Neutrophil (primary cell): ENCODE measurements around the gene ACBD6.
A peak's percentile ranks its signal among the peaks of the same experiment; 100 is the strongest.

Experiments used
- H3K27ac ChIP-seq: fragments of 200-600 bp; sonication (generic); 2 replicates; pipeline ENCODE4 v1.5.1; 2016; ENCODE audit warnings: mild to moderate bottlenecking, moderate library complexity
- H3K27me3 ChIP-seq: fragments of 200-600 bp; sonication (generic); 2 replicates; pipeline ENCODE4 v1.6.0; 2016; ENCODE audit warnings: mild to moderate bottlenecking
- H3K36me3 ChIP-seq: fragments of 200-600 bp; sonication (generic); 2 replicates; pipeline ENCODE4 v1.5.1; 2017
- H3K4me1 ChIP-seq, 2 experiments: fragments of 200-600 bp in 1 of 2; sonication (generic) in 1 of 2; 1 replicate in 1 of 2; 2 replicates in 1 of 2; pipeline versions ENCODE4 v1.5.1 to v1.6.1; 2013 to 2016; ENCODE audit warnings: low read depth in 1 of 2, low read length in 1 of 2, mild to moderate bottlenecking in 1 of 2, moderate library complexity in 1 of 2; ENCODE audit not compliant: control insufficient read depth in 1 of 2, insufficient read depth in 1 of 2
- H3K4me3 ChIP-seq, 2 experiments: fragments of 200-600 bp in 1 of 2; sonication (generic) in 1 of 2; 1 replicate in 1 of 2; 2 replicates in 1 of 2; pipeline ENCODE4 v1.5.1; 2013 to 2016; ENCODE audit warnings: low read depth in 1 of 2, low read length in 1 of 2, mild to moderate bottlenecking in 1 of 2, moderate library complexity in 1 of 2
- H3K9me3 ChIP-seq: fragments of 200-600 bp; sonication (generic); 2 replicates; pipeline ENCODE4 v1.5.1; 2016
- TF ChIP-seq, protein P1 (sequence below): fragments of 200-600 bp; sonication (generic); IDR thresholded peaks from 2 replicates; pipeline ENCODE4 v1.5.1; 2016; ENCODE audit warnings: antibody characterized with exemption

Gene ACBD6

GRCh38 chr1:180310095-180310494 is 192.3 kb downstream of the ACBD6 start:
- peak overlapping the region; percentile 25 for H3K27ac ChIP-seq
- TF ChIP-seq, protein P1, sequence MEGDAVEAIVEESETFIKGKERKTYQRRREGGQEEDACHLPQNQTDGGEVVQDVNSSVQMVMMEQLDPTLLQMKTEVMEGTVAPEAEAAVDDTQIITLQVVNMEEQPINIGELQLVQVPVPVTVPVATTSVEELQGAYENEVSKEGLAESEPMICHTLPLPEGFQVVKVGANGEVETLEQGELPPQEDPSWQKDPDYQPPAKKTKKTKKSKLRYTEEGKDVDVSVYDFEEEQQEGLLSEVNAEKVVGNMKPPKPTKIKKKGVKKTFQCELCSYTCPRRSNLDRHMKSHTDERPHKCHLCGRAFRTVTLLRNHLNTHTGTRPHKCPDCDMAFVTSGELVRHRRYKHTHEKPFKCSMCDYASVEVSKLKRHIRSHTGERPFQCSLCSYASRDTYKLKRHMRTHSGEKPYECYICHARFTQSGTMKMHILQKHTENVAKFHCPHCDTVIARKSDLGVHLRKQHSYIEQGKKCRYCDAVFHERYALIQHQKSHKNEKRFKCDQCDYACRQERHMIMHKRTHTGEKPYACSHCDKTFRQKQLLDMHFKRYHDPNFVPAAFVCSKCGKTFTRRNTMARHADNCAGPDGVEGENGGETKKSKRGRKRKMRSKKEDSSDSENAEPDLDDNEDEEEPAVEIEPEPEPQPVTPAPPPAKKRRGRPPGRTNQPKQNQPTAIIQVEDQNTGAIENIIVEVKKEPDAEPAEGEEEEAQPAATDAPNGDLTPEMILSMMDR, result no peak
- H3K4me3 ChIP-seq, result no peak overlapping the region
- no peaks in the 10 kb centered on the region for H3K27me3 ChIP-seq
- no peaks in the 10 kb centered on the region for H3K36me3 ChIP-seq
- no peaks in the 10 kb centered on the region for H3K9me3 ChIP-seq
- peaks cover 4 to 10% of the 10 kb centered on the region in 2 experiments for H3K4me1 ChIP-seq

DNA sequence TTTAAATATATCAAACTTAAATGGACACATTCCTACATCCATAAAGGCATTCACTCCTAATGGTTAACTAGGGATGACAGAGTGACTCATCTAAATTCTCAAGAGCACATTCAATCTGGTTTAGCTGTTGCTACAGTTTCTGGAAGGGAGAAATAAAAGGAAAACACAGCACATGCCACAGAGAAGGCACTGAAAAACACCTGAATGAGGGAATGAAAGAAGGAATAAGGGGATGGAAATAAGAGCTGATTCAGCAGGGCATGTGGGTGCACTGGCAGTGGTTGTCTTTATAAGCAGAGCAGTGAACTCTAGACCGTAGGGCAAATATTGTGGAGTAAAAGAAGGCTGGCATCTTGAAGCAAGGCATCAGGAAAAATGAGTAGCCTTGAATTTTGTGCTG is 193.0 kb downstream of the ACBD6 start:
- H3K4me3 ChIP-seq, result no peak overlapping the region
- H3K36me3 ChIP-seq, result no peaks in the 10 kb centered on the region
- peaks cover 4 to 10% of the 10 kb centered on the region in 2 experiments for H3K4me1 ChIP-seq
- TF ChIP-seq, protein P1, result no peak
- no peaks in the 10 kb centered on the region for H3K27me3 ChIP-seq
- no peak overlapping the region for H3K27ac ChIP-seq
- H3K9me3 ChIP-seq, result no peaks in the 10 kb centered on the region

- Histone ChIP-seq H3K4me1 (peaks cover 0 to 5% of the 10 kb centered on the region in 2 experiments), H3K4me3 (no peak overlapping the region), H3K27me3 (no peaks in the 10 kb centered on the region), H3K36me3 (no peaks in the 10 kb centered on the region), H3K27ac (no peak overlapping the region), H3K9me3 (no peaks in the 10 kb centered on the region)
- TF ChIP-seq, protein P1, result no peak
These were observed 201.1 kb downstream of the ACBD6 start for GRCh38 chr1:180301135-180301742.

DNA sequence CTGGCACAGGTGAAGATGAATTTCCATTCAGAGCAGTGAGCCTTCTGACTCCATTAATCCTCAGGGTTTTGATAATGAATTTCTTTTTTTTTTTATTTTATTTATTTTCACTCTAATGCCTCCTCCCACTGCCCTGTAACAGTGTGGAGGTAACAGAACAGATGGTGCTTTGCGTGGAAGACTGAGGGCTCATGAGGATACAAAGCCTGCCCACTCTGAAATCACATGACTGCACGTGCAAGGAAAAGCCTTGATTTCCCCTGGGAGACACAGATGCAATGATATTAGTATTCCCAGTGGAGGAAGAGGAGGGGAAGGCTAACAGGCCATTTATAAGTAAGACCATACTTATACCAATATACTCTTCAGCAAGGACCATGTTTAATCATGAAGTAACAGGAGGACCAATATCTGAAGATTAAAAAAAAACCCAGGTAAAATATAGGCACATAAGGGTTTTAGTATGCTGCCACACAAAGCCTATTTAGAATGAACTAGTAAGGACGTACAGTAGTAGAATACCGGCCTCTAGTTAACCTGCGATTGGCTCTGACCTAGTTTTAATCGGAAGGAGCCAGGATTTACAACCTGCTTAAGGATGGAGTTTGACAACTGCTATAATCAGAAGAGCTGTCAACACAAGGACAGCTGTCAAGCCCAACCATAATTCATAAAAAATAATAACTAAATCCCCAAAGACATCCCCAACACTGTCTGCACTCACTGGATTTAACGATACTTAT is 202.7 kb downstream of the ACBD6 start:
- no peak overlapping the region for H3K4me3 ChIP-seq
- TF ChIP-seq, protein P1, result no peak
- no peaks in the 10 kb centered on the region for H3K27me3 ChIP-seq
- H3K27ac ChIP-seq, result no peak overlapping the region
- no peaks in the 10 kb centered on the region for H3K36me3 ChIP-seq
- H3K9me3 ChIP-seq, result no peaks in the 10 kb centered on the region
- H3K4me1 ChIP-seq, result peaks cover 0 to 5% of the 10 kb centered on the region in 2 experiments

DNA sequence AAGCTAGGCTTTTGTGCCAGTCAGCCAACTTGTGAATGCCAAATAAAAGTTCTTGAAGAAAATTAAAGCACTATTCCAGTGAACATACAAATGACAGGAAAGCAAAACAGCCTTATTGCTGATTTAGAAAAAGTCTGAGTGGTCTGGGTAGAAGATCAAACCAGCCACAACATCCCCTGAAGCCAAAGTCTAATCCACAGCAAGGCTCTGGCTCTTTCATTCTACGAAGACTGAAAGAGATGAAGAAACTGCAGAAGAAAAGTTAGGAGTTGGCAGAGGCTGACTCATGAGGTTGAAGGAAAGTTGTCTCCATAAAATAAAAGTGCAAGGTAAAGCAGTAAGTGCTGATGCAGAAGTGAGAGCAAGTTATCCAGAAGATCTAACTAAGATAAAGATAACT is 206.4 kb downstream of the ACBD6 start:
- H3K27me3 ChIP-seq, result no peaks in the 10 kb centered on the region
- TF ChIP-seq, protein P1, result no peak
- no peaks in the 10 kb centered on the region for H3K36me3 ChIP-seq
- H3K4me1 ChIP-seq, result peaks cover 4 to 7% of the 10 kb centered on the region in 2 experiments
- H3K27ac ChIP-seq, result no peak overlapping the region
- no peaks in the 10 kb centered on the region for H3K9me3 ChIP-seq
- no peak overlapping the region for H3K4me3 ChIP-seq
